Mesothelial cell of epicardium (in vitro differentiated cells): ENCODE data around the gene APP. TPM values are rescaled to one million over a fixed set of nuclear protein-coding genes. Genes with fewer than 3 reads are reported as not detected.

Source experiments
- DNase-seq, 2 experiments: peaks; one replicate each; pipeline ENCODE4 v3.0.0; 2021; ENCODE audit warnings: low spot score in 2 of 2; ENCODE audit not compliant: unreplicated experiment in 2 of 2
- H3K27ac Mint-ChIP-seq: 2 replicates; pipeline ENCODE4 v1.8.0; 2021; ENCODE audit warnings: mixed read lengths
- H3K27me3 Mint-ChIP-seq: 2 replicates; pipeline ENCODE4 v1.8.0; 2021; ENCODE audit warnings: low read depth, mixed read lengths
- H3K36me3 Mint-ChIP-seq: 2 replicates; pipeline ENCODE4 v1.8.0; 2021; ENCODE audit warnings: mixed read lengths
- H3K4me1 Mint-ChIP-seq: 2 replicates; pipeline ENCODE4 v1.8.0; 2021; ENCODE audit warnings: mixed read lengths
- H3K4me3 Mint-ChIP-seq: 2 replicates; pipeline ENCODE4 v1.8.0; 2021; ENCODE audit warnings: mild to moderate bottlenecking, moderate library complexity, mixed read lengths
- H3K9me3 Mint-ChIP-seq: 2 replicates; pipeline ENCODE4 v1.8.0; 2021; ENCODE audit warnings: mixed read lengths
- CTCF ChIP-seq: fragments of 200-600 bp; sonication (generic); IDR thresholded peaks from one replicate; pipeline ENCODE4 v1.5.0; 2021; ENCODE audit warnings: antibody characterized with exemption; ENCODE audit not compliant: unreplicated experiment
- total RNA-seq: library from RNA; stranded (reverse); gene quantifications from 3 replicates; pipeline ENCODE4 v1.2.1, GENCODE V29; 2021

The APP gene
- total RNA-seq, 1 donor from 2014 or later = 495 TPM

- peaks cover 4% of the 10 kb centered on the region for H3K36me3 Mint-ChIP-seq
- no peak overlapping the region for H3K27ac Mint-ChIP-seq
- TF ChIP-seq CTCF = no peak
- H3K9me3 Mint-ChIP-seq = no peaks in the 10 kb centered on the region
- H3K4me3 Mint-ChIP-seq = no peak overlapping the region
- peaks cover 14% of the 10 kb centered on the region for H3K4me1 Mint-ChIP-seq
- no peak for DNase-seq
- H3K27me3 Mint-ChIP-seq = no peaks in the 10 kb centered on the region
Observed at GRCh38 chr21:26005464-26005863, 165.1 kb downstream of the APP start.

- H3K9me3 Mint-ChIP-seq = no peaks in the 10 kb centered on the region
- peaks cover 18% of the 10 kb centered on the region for H3K4me1 Mint-ChIP-seq
- no peaks in the 10 kb centered on the region for H3K27me3 Mint-ChIP-seq
- DNase-seq = no peak
- H3K36me3 Mint-ChIP-seq = peaks cover 9% of the 10 kb centered on the region
- TF ChIP-seq CTCF = no peak
- peak overlapping the region; percentile 73 for H3K27ac Mint-ChIP-seq
- no peak overlapping the region for H3K4me3 Mint-ChIP-seq
Observed at GRCh38 chr21:26003404-26003803, 167.2 kb downstream of the APP start.

- Mint-ChIP-seq H3K4me1 (peaks cover 32% of the 10 kb centered on the region), H3K27ac (no peak overlapping the region), H3K36me3 (peaks cover 13% of the 10 kb centered on the region), H3K9me3 (no peaks in the 10 kb centered on the region), H3K4me3 (no peak overlapping the region), H3K27me3 (no peaks in the 10 kb centered on the region)
- no peak for TF ChIP-seq CTCF
- DNase-seq = no peak
Observed at GRCh38 chr21:26001356-26001755, 169.2 kb downstream of the APP start.

- H3K4me1 Mint-ChIP-seq = peaks cover 37% of the 10 kb centered on the region
- no peak for TF ChIP-seq CTCF
- H3K36me3 Mint-ChIP-seq = peaks cover 13% of the 10 kb centered on the region
- H3K9me3 Mint-ChIP-seq = no peaks in the 10 kb centered on the region
- no peaks in the 10 kb centered on the region for H3K27me3 Mint-ChIP-seq
- no peak for DNase-seq
- H3K27ac Mint-ChIP-seq = no peak overlapping the region
- H3K4me3 Mint-ChIP-seq = no peak overlapping the region
Observed at GRCh38 chr21:25999921-26000582, 170.5 kb downstream of the APP start.

- Mint-ChIP-seq H3K27ac (peak overlapping the region; percentile 2), H3K9me3 (no peaks in the 10 kb centered on the region), H3K36me3 (peaks cover 15% of the 10 kb centered on the region), H3K4me3 (no peak overlapping the region), H3K27me3 (no peaks in the 10 kb centered on the region), H3K4me1 (peaks cover 36% of the 10 kb centered on the region)
- TF ChIP-seq CTCF = no peak
- DNase-seq = no peak
Observed at GRCh38 chr21:25997788-25998611, 172.6 kb downstream of the APP start.
